ENCODE data around the gene EIF5A2.
"Not testable (repeated sequence)": the region's sequence is repeated elsewhere in the genome, so short reads cannot be mapped to it uniquely, and the experiment has no call there.

DNA sequence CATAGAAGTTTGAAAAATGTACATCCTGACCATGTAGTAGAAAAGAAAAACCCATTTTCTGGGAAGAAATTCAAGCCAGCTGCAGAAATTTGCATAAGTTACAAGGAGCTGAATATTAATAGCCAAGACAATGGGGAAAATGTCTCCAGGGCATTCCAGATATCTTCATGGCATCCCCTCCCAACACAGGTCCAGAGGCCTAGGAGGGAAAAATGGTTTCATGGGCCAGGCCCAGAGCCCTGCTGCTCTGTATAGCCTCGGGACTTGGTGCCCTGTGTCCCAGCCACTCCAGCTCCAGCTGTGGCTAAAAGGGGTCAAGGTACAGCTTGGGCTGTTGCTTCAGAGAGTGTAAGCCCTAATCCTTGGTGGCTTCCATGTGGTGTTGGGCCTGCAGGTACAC is 11.2 kb downstream of the EIF5A2 start:
- TF ChIP-seq CTCF, POLR2AphosphoS5 (IDR thresholded peaks at IDR 0.05): not testable (repeated sequence)
